Amygdala (tissue), 56 donors: ENCODE data around the gene CKS2.

Experiments
- DNase-seq, 56 donors: peaks; one replicate each; lab custom pipeline; 2025; lab: John Stamatoyannopoulos, UW

Gene CKS2

GRCh38 chr9:89346696-89347095, 35.7 kb downstream of the CKS2 start:
- DNase-seq, result no peak

DNA sequence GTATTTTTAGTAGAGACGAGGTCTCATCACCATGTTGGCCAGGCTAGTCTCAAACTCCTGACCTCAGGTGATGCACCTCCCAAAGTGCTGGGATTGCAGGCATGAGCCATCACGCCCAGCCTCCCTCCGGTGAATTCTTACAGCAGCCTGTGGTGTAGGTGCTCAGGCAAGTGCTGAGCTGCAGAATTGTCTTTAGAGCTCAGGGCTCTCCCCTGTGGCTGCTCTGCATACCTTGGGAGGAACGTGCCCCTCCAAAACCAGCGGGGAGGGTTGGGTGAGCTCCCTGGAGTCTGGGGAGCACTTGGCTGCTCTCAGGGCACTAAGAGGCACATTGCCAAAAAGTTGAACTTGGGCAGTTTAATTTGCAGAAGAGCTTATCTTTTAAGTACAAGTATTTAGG, 36.7 kb downstream of the CKS2 start:
- no peak for DNase-seq

DNA sequence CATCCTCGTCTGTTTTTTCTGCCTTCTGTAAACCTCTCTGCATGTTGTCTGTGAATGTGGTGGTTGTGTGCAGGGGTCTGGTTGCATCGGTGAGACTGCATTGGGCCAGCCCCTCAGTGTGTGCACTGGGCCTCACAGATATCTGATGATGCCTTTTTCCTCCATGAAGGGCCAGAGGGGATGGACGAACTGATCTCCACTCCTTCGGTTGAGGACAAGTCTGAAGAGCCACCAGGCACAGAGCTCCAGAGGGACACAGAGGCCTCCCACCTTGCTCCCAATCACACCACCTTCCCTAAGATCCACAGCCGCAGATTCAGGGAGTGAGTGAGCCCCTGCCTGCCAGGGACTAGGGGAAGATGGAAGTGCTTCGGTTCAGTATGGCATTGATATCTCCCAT, 38.6 kb downstream of the CKS2 start:
- DNase-seq, result no peak

- no peak for DNase-seq
Measured at GRCh38 chr9:89350988-89351557, 40.1 kb downstream of the CKS2 start.

GRCh38 chr9:89351584-89352300, 40.7 kb downstream of the CKS2 start:
- DNase-seq, result no peak

- DNase-seq, result no peak
Measured at GRCh38 chr9:89352451-89352850, 41.5 kb downstream of the CKS2 start.

- no peak for DNase-seq
Measured at GRCh38 chr9:89352874-89353649, 42.1 kb downstream of the CKS2 start.

GRCh38 chr9:89353989-89354388, 43.0 kb downstream of the CKS2 start:
- DNase-seq, result no peak

GRCh38 chr9:89354471-89354870, 43.5 kb downstream of the CKS2 start:
- DNase-seq, result no peak

DNA sequence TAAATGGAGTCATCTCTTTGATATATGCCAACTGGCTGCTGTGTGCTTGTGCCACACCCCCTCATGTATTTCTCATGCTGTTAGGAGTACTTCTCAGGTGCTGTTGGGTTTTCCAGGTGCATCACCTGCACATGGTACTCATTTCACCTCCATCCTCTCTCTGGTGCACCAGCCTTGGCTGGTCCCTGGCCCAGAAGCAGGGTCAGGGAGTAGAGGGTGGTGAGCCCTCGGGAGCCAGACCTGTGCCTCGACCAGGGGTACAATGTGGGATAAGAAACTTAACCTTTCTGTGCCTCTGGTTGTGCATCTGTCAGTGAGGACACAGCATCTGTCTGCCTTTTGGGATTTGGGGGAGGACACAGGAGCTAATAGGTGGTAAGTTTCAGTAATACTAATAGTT, 45.8 kb downstream of the CKS2 start:
- DNase-seq, result no peak

GRCh38 chr9:89357331-89358197, 46.6 kb downstream of the CKS2 start:
- DNase-seq, result no peak

DNA sequence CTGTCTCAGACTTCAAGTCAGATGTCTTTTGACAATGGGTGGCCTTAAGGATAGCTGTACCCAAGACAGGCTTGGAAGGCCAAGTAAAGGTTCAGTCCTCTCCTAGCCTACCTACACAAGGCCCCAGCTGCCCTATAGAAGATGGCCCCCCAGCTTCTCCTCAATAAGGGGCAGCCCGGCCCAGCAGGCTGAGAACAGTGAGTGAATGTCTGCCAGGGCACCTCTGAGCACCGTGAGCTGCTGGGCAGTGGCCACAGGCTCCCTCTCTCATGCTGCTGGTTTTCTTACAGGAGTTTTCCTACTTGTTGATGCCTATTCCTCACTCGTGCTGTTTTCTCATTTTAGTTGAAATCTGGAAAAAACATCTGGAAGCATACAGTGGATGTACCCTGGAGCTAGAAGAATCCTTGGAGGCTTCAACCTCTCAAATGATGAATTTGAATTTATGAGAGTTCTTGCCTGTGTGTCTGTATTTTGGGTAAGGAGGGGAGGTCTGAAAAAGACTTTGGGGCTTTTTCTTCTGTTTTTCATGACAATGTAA, 47.5 kb downstream of the CKS2 start:
- no peak for DNase-seq

- DNase-seq, result peak in 21 of 56 donors; percentile 19 to 73 (median 30)
Measured at GRCh38 chr9:89358985-89359384, 48.0 kb downstream of the CKS2 start.

- peak in 1 of 56 donors; percentile 18 for DNase-seq
Measured at GRCh38 chr9:89359751-89360261, 48.8 kb downstream of the CKS2 start.

- DNase-seq, result peak in 1 of 56 donors; percentile 29
Measured at GRCh38 chr9:89360465-89360864, 49.5 kb downstream of the CKS2 start.

GRCh38 chr9:89361031-89361430, 50.0 kb downstream of the CKS2 start:
- DNase-seq, result no peak

GRCh38 chr9:89361816-89362646, 51.0 kb downstream of the CKS2 start:
- DNase-seq, result no peak

- no peak for DNase-seq
Measured at GRCh38 chr9:89362647-89363310, 51.8 kb downstream of the CKS2 start.

DNA sequence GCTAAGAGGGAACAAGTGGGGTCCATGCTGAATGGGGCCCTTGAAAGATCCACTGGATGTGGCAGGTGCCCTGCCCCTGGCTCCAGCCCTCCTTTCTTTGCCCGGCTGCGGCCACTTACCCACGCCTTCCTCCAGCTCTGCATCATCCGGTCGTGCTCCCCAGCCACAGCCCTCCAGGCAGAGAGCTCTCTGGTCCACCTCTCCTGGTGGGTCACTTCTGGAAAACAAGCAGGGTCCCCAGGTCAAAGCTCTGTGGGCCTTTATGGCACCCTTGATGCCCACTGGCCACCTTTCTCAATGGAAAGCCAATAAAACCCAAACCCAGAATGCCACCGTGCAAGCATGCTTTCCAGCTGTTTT, 52.3 kb downstream of the CKS2 start:
- DNase-seq, result no peak
